Thyroid gland (tissue), 4 donors: Measurements from ENCODE around the gene OSTM1. TPM values are rescaled to one million over a fixed set of nuclear protein-coding genes. Genes with fewer than 3 reads are reported as not detected.
"Not testable (repeated sequence)": the region's sequence is repeated elsewhere in the genome, so short reads cannot be mapped to it uniquely, and the experiment has no call there.

Experiments used
- DNase-seq, 2 donors: peaks; one replicate each; pipeline ENCODE4 v3.0.0-alpha.2; 2019
- H3K27ac ChIP-seq, 3 donors: fragments of 200-600 bp; sonication (generic); 1 replicate in 2 of 3; 2 replicates in 1 of 3; pipeline ENCODE4 v1.5.1; 2016 to 2019; ENCODE audit warnings: mild to moderate bottlenecking in 1 of 3, moderate library complexity in 1 of 3
- H3K27me3 ChIP-seq: fragments of 200-600 bp; sonication (generic); one replicate; pipeline ENCODE4 v1.5.1; 2019
- H3K36me3 ChIP-seq, 2 donors: fragments of 200-600 bp; sonication (generic); one replicate each; pipeline ENCODE4 v1.5.1; 2016 to 2019
- H3K4me1 ChIP-seq, 2 donors: fragments of 200-600 bp; sonication (generic); one replicate each; pipeline ENCODE4 v1.5.1; 2017 to 2019
- H3K4me3 ChIP-seq, 3 donors: fragments of 200-600 bp; sonication (generic); replicated peaks in 1 of 3; 1 replicate in 2 of 3; 2 replicates in 1 of 3; pipeline ENCODE4 v1.5.1; 2016; ENCODE audit warnings: mild to moderate bottlenecking in 1 of 3
- H3K9me3 ChIP-seq: fragments of 200-600 bp; sonication (generic); one replicate; pipeline ENCODE4 v1.5.1; 2017
- POLR2A ChIP-seq, 2 donors: fragments of 450-650 bp; IDR thresholded peaks; one replicate each; pipeline ENCODE4 v1.6.1; 2017; ENCODE audit warnings: antibody characterized with exemption in 2 of 2, mild to moderate bottlenecking in 2 of 2, moderate library complexity in 1 of 2
- WGBS, 2 donors: methylation state at CpG; one replicate each; pipeline ENCODE4 v1.1.5; 2017; 5-methylcytosine and 5-hydroxymethylcytosine counted together
- intact Hi-C: fragments of 100-400 bp; cut with DNase I; formaldehyde crosslinking; loops from one replicate; pipeline ENCODE4 v1.15.1; 2023
- total RNA-seq, 4 donors: library from RNA; depleted of rRNA; stranded (reverse); fragments of >200 nt; gene quantifications; one replicate each; pipeline ENCODE4 v1.2.3, GENCODE V29; 2016
- TF ChIP-seq, protein P1 (sequence below), 6 experiments: fragments of 200-600 bp in 3 of 6; fragments of 450-650 bp in 3 of 6; sonication (generic) in 3 of 6; IDR thresholded peaks; one replicate each; pipeline ENCODE4 v1.5.1; 2016 to 2019; ENCODE audit warnings: antibody characterized with exemption in 6 of 6, mild to moderate bottlenecking in 2 of 6, inconsistent platforms in 1 of 6, moderate library complexity in 1 of 6

The OSTM1 gene
- total RNA-seq, 4 donors from 2014 or later = 41.0 to 110 (median 53.6) TPM

DNA sequence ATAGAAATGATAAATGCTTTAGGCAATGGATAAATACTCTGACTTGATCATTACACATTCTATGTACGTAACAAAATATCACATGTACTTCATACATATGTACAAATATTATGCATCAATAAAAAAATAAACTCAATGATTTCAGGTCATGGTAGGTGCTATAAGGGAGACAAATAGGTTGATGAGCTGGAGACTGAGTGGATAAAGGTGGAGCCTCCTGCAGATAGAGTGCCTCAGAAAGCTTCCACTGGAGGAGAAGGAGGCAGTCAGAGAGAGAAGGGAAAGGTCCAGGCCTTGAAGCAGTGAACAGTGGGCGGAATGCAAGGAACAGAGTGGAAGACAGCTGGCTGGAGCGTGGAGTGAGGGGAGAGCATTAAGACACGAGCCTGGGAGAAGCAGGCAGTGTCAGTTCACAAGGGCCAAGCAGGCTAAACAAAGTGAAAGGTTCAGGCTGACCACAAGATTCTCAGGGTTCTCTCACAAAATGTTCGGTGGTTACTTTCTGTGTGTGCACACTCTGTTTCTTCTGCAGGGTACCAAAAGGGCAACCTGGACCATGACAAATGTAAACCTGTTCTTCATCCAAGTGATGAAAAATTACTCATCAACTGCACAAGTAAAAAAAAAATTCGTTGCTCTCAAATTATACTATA, 60.6 kb downstream of the OSTM1 start:
- no peak for DNase-seq
- no peak overlapping the region for H3K27ac ChIP-seq
- 79 to 82% methylated on average over 6 of the region's 6 CpGs for WGBS, 2 donors
- intact Hi-C loops = no loop called here
- TF ChIP-seq, protein P1, sequence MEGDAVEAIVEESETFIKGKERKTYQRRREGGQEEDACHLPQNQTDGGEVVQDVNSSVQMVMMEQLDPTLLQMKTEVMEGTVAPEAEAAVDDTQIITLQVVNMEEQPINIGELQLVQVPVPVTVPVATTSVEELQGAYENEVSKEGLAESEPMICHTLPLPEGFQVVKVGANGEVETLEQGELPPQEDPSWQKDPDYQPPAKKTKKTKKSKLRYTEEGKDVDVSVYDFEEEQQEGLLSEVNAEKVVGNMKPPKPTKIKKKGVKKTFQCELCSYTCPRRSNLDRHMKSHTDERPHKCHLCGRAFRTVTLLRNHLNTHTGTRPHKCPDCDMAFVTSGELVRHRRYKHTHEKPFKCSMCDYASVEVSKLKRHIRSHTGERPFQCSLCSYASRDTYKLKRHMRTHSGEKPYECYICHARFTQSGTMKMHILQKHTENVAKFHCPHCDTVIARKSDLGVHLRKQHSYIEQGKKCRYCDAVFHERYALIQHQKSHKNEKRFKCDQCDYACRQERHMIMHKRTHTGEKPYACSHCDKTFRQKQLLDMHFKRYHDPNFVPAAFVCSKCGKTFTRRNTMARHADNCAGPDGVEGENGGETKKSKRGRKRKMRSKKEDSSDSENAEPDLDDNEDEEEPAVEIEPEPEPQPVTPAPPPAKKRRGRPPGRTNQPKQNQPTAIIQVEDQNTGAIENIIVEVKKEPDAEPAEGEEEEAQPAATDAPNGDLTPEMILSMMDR (IDR thresholded peaks at IDR 0.05) = no peak
- TF ChIP-seq POLR2A (IDR thresholded peaks at IDR 0.05) = no peak
- no peaks in the 10 kb centered on the region for H3K4me1 ChIP-seq
- H3K4me3 ChIP-seq = no peak overlapping the region
- no peaks in the 10 kb centered on the region for H3K27me3 ChIP-seq
- H3K9me3 ChIP-seq = no peaks in the 10 kb centered on the region
- no peaks in the 10 kb centered on the region for H3K36me3 ChIP-seq

DNA sequence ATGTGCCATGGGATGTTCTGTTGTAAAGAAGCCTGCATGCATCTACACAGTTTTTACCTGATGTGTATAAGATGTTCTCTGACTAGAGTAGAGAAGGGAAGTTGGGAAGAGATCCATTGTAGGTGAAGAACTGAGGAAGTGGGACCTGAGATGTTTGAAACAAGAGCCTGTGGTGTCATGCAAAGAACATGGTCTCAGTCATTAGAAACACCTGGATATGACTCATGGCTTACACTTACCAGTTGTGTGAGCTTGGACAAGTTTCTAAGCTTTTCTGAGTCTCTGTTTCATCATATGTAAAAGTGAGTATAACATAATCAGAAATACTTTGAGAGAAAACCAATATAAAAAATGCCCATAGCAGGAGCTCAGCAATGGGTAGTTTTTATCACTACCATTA, 64.6 kb downstream of the OSTM1 start:
- Histone ChIP-seq H3K4me1 (no peaks in the 10 kb centered on the region), H3K4me3 (no peak overlapping the region), H3K27ac (no peak overlapping the region), H3K9me3 (no peaks in the 10 kb centered on the region), H3K27me3 (no peaks in the 10 kb centered on the region), H3K36me3 (no peaks in the 10 kb centered on the region)
- intact Hi-C loops = no loop called here
- no peak for DNase-seq
- TF ChIP-seq, protein P1 (IDR thresholded peaks at IDR 0.05) = no peak
- no peak for TF ChIP-seq POLR2A (IDR thresholded peaks at IDR 0.05)

DNA sequence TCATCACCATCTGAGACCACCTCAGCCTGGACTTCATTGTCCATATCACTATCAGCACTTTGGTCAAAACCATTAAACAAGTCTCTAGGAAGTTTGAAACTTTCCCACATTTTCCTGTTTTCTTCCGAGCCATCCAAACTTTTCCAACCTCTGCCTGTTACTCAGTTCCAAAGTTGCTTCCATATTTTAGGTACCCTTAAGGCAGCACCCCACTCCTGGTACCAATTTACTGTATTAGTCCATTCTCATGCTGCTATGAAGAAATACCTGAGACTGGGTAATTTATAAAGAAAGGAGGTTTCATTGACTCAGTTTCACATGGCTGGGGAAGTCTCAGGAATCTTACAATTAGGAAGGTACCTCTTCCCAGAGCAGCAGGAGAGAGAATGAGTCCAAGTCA, 65.3 kb downstream of the OSTM1 start:
- H3K9me3 ChIP-seq, H3K27me3 ChIP-seq, H3K36me3 ChIP-seq, H3K27ac ChIP-seq, intact Hi-C loops, H3K4me3 ChIP-seq, H3K4me1 ChIP-seq, DNase-seq: not testable (repeated sequence)
- WGBS, 2 donors = 93 to 97% methylated on average over 1 of the region's 1 CpG

DNA sequence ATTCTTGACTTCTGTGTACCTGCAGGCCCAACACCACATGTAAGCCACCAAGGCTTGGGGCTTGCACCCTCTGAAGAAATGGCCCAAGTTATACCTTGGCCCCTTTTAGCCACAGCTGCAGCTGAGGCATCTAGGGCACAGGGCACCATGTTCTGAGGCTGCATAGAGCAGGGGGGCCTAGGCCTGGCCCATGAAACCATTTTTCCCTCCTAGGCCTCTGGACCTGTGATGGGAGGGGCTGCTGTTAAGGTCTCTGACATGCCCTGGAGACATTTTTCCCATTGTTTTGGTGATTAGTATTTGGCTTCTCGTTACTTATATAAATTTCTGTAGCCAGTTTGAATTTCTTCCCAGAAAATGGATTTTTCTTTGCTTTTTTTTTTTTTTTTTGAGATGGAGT, 66.2 kb downstream of the OSTM1 start:
- Histone ChIP-seq H3K9me3 (no peaks in the 10 kb centered on the region), H3K4me3 (no peak overlapping the region), H3K4me1 (no peaks in the 10 kb centered on the region), H3K27ac (no peak overlapping the region), H3K36me3 (no peaks in the 10 kb centered on the region), H3K27me3 (no peaks in the 10 kb centered on the region)
- TF ChIP-seq, protein P1 (IDR thresholded peaks at IDR 0.05) = no peak
- DNase-seq = no peak
- intact Hi-C loops = no loop called here
- 85 to 89% methylated on average over 1 of the region's 1 CpG for WGBS, 2 donors

DNA sequence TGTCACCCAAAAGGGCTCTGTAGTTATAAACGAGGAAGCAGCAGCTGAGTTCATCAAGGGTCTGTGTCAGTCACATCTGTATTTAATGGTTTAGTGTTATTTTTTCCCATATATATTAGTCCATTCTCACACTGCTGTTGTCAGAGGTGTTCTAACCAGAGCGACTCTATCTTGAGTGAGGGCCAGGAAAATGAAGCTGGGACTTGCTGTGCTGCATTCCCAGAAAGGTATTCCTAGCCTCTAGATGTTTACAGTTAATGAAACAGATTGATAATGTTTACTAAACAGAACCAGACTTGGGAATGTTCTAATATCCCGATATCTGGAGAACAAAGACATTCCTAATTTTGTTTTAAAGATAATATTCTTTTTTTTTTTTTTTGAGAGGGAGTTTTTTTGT, 68.6 kb downstream of the OSTM1 start:
- H3K9me3 ChIP-seq = no peaks in the 10 kb centered on the region
- H3K27me3 ChIP-seq = no peaks in the 10 kb centered on the region
- intact Hi-C loops = no loop called here
- H3K36me3 ChIP-seq = no peaks in the 10 kb centered on the region
- H3K27ac ChIP-seq = no peak overlapping the region
- no peak overlapping the region for H3K4me3 ChIP-seq
- 85 to 87% methylated on average over 3 of the region's 3 CpGs for WGBS, 2 donors
- H3K4me1 ChIP-seq = peaks cover 4 to 12% of the 10 kb centered on the region in 2 donors
- no peak for DNase-seq
- TF ChIP-seq, protein P1 (IDR thresholded peaks at IDR 0.05) = no peak
- TF ChIP-seq POLR2A (IDR thresholded peaks at IDR 0.05) = no peak

DNA sequence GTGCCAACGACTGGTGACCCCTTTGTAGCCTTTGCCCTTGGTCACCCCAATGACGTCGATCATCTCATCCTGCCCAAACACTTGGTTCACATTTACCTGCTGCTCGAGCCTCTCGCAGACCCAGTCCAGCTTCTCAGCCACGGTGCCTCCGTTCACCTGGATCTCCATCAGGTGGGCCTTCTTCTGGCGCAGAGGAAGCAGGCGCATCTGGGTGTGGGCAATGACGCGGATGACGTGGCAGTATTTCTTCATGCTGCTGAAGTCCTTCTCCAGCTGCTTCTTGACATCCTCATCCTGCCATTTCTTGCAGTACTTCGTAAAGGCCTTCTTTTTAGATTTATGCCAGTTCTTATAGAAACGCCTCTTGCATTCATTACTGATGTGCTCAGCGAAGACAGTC, 69.7 kb downstream of the OSTM1 start:
- no peak for DNase-seq
- no peak overlapping the region for H3K4me3 ChIP-seq
- no peaks in the 10 kb centered on the region for H3K27me3 ChIP-seq
- no peaks in the 10 kb centered on the region for H3K36me3 ChIP-seq
- TF ChIP-seq, protein P1 (IDR thresholded peaks at IDR 0.05) = no peak
- TF ChIP-seq POLR2A (IDR thresholded peaks at IDR 0.05) = no peak
- WGBS, 2 donors = 96 to 97% methylated on average over 15 of the region's 15 CpGs
- H3K27ac ChIP-seq = no peak overlapping the region
- H3K9me3 ChIP-seq = no peaks in the 10 kb centered on the region
- H3K4me1 ChIP-seq = peaks cover 4 to 12% of the 10 kb centered on the region in 2 donors
- intact Hi-C loops = no loop called here
